Endothelial cell of umbilical vein (primary cell): ENCODE measurements around the gene WHRN. TPM values are rescaled to one million over a fixed set of nuclear protein-coding genes. Genes with fewer than 3 reads are reported as not detected.

Experiments used
- BruUV-seq: library from RNA; stranded (reverse); fragments of 400-500 nt; replicated peaks from 2 replicates; lab custom pipeline; 2021; lab: Mats Ljungman, UMichigan
- CTCF ChIA-PET: fragments of 300-600, 350-600 bp; sonication (Branson Sonifier 250); formaldehyde crosslinking; loops from one replicate; lab custom pipeline; 2021; ENCODE audit warnings: antibody characterized with exemption, inconsistent platforms; lab: Charles Lee
- POLR2A ChIA-PET: fragments of 300-600, 350-600 bp; sonication (Branson Sonifier 250); formaldehyde crosslinking; loops from one replicate; lab custom pipeline; 2021; ENCODE audit warnings: antibody characterized with exemption, inconsistent platforms; lab: Charles Lee
- DNase-seq: peaks from one replicate; pipeline ENCODE4 v3.0.0-alpha.2; 2011; ENCODE audit warnings: low read depth, low spot score
- FAIRE-seq: peaks from 2 replicates; lab custom pipeline; 2011; peaks lifted over from hg19 to GRCh38; lab: Jason Lieb, UNC
- H2AFZ ChIP-seq: 2 replicates; pipeline ENCODE4 v1.6.0; 2012; ENCODE audit warnings: low read depth, low read length, control low read depth, inconsistent platforms
- H3K27ac ChIP-seq: 2 replicates; pipeline ENCODE4 v1.5.1; 2011; ENCODE audit warnings: low read depth, mild to moderate bottlenecking, control low read depth, low read length, moderate library complexity; ENCODE audit not compliant: insufficient read depth
- H3K27me3 ChIP-seq, 2 experiments: 2 replicates each; pipeline versions ENCODE4 v1.6.0 to v1.6.1; 2011; ENCODE audit warnings: low read length in 2 of 2, mixed read lengths in 1 of 2; ENCODE audit not compliant: control insufficient read depth in 2 of 2, insufficient read depth in 2 of 2
- H3K36me3 ChIP-seq, 2 experiments: 2 replicates in 1 of 2; 3 replicates in 1 of 2; pipeline ENCODE4 v1.5.1; 2011; ENCODE audit warnings: low read length in 2 of 2, mild to moderate bottlenecking in 1 of 2, moderate library complexity in 1 of 2; ENCODE audit not compliant: control insufficient read depth in 2 of 2, insufficient read depth in 2 of 2; ENCODE audit errors: extremely low read depth in 1 of 2
- H3K4me1 ChIP-seq: 3 replicates; pipeline ENCODE4 v1.5.1; 2011; ENCODE audit warnings: mild to moderate bottlenecking, low read length; ENCODE audit not compliant: control insufficient read depth, insufficient read depth; ENCODE audit errors: extremely low read depth
- H3K4me2 ChIP-seq: 2 replicates; pipeline ENCODE4 v1.6.1; 2011; ENCODE audit warnings: low read length, control low read depth, mixed read lengths; ENCODE audit not compliant: insufficient read depth
- H3K4me3 ChIP-seq, 3 experiments: fragments of 200-600 bp in 1 of 3; sonication (generic), shearing (Covaris generic) in 1 of 3; replicated peaks in 1 of 3; 2 replicates each; pipeline ENCODE4 v1.5.1; 2011 to 2016; ENCODE audit warnings: control low read depth in 3 of 3, low read length in 3 of 3, mild to moderate bottlenecking in 2 of 3, inconsistent platforms in 1 of 3, low read depth in 1 of 3, moderate library complexity in 1 of 3; ENCODE audit not compliant: insufficient read depth in 1 of 3
- H3K79me2 ChIP-seq: 2 replicates; pipeline ENCODE4 v1.6.0; 2012; ENCODE audit warnings: low read length, inconsistent platforms; ENCODE audit not compliant: control insufficient read depth, insufficient read depth
- H3K9ac ChIP-seq: replicated peaks from 2 replicates; pipeline ENCODE3; 2011; ENCODE audit warnings: low read length, control low read depth; ENCODE audit not compliant: insufficient read depth; ENCODE audit errors: extremely low read depth
- H3K9me1 ChIP-seq: replicated peaks from 3 replicates; pipeline ENCODE4 v1.6.0; 2011; ENCODE audit warnings: mild to moderate bottlenecking, low read length; ENCODE audit not compliant: control insufficient read depth, insufficient read depth; ENCODE audit errors: extremely low read depth
- H3K9me3 ChIP-seq: replicated peaks from 2 replicates; pipeline ENCODE4 v1.5.1; 2012; ENCODE audit warnings: low read length, inconsistent platforms; ENCODE audit not compliant: control insufficient read depth, insufficient read depth
- H4K20me1 ChIP-seq: replicated peaks from 2 replicates; pipeline ENCODE3; 2011; ENCODE audit warnings: mild to moderate bottlenecking, low read length; ENCODE audit not compliant: control insufficient read depth, insufficient read depth; ENCODE audit errors: extremely low read depth
- CTCF ChIP-seq, 2 donors: IDR thresholded peaks; 1 replicate in 1 of 2; 2 replicates in 1 of 2; pipeline ENCODE4 v1.5.1; 2011; ENCODE audit warnings: low read length in 2 of 2, mild to moderate bottlenecking in 2 of 2, moderate library complexity in 2 of 2, control low read depth in 1 of 2, inconsistent platforms in 1 of 2, low read depth in 1 of 2; ENCODE audit not compliant: insufficient read depth in 1 of 2; ENCODE audit errors: extremely low read depth in 1 of 2
- EZH2 ChIP-seq: IDR thresholded peaks from 2 replicates; pipeline ENCODE4 v1.6.1; 2012; ENCODE audit warnings: borderline replicate concordance, low read depth, mild to moderate bottlenecking, moderate library complexity, low read length, inconsistent platforms; ENCODE audit not compliant: severe bottlenecking
- FOS ChIP-seq: IDR thresholded peaks from 2 replicates; pipeline ENCODE4 v1.6.1; 2011; ENCODE audit warnings: mild to moderate bottlenecking, low read length, moderate library complexity, borderline replicate concordance; ENCODE audit not compliant: insufficient read depth
- GATA2 ChIP-seq: IDR thresholded peaks from 2 replicates; pipeline ENCODE4 v1.7.0; 2011; ENCODE audit warnings: low read depth, mild to moderate bottlenecking, moderate library complexity, mixed read lengths, low read length; ENCODE audit not compliant: insufficient read length, insufficient read depth
- JUN ChIP-seq: IDR thresholded peaks from 2 replicates; pipeline ENCODE4 v1.6.1; 2011; ENCODE audit warnings: borderline replicate concordance, low read depth; ENCODE audit not compliant: insufficient read length, insufficient read depth
- MAX ChIP-seq: IDR thresholded peaks from 2 replicates; pipeline ENCODE4 v1.6.1; 2011; ENCODE audit not compliant: insufficient read depth, insufficient read length
- MYC ChIP-seq: IDR thresholded peaks from one replicate; pipeline ENCODE4 v1.6.1; 2011; ENCODE audit warnings: mild to moderate bottlenecking, low read depth, low read length
- POLR2A ChIP-seq: IDR thresholded peaks from 2 replicates; pipeline ENCODE4 v1.6.1; 2012; ENCODE audit warnings: low read depth, mild to moderate bottlenecking, control low read depth, low read length
- POLR2AphosphoS5 ChIP-seq: IDR thresholded peaks from 2 replicates; pipeline ENCODE4 v1.6.1; 2012; ENCODE audit warnings: low read depth, mild to moderate bottlenecking, control low read depth, low read length, moderate library complexity; ENCODE audit not compliant: insufficient read depth
- dilution Hi-C: fragments of 300-500 bp; cut with MboI; formaldehyde crosslinking; loops from one replicate; pipeline ENCODE4 v1.15.0; 2019; ENCODE audit warnings: low sequenced_read_pairs; ENCODE audit not compliant: extremely low pct_ligation_motif_present
- intact Hi-C: fragments of 100-400 bp; cut with micrococcal nuclease; formaldehyde crosslinking; loops from one replicate; pipeline ENCODE4 v1.10.0; 2022
- polyA plus RNA-seq, 4 experiments: library from polyadenylated mRNA; depleted of rRNA in 3 of 4; stranded (reverse) in 3 of 4; unstranded in 1 of 4; fragments of >200 nt; gene quantifications; 2 replicates each; pipeline versions ENCODE4 v1.2.1 to v1.2.3, GENCODE V29; 2011 to 2012; ENCODE audit warnings: missing spikeins in 1 of 4
- total RNA-seq: library from RNA; stranded (reverse); gene quantifications from 2 replicates; pipeline ENCODE4 v1.2.3, GENCODE V29; 2021

Gene WHRN
- total and polyA plus RNA-seq, 2 donors (not counting 3 experiments of a cell fraction or from before 2014, with no cell fraction given), result 0.35 to 0.69 TPM

GRCh38 chr9:114386361-114386885 is 118.8 kb downstream of the WHRN start:
- peak overlapping the region in 2 of 3 experiments; percentile 42 to 68 for H3K4me3 ChIP-seq
- ChIA-PET POLR2A (no interaction called here), CTCF (interaction anchor here (2.4 to 3.8 kb wide), 2 partner anchors 19 to 47 kb away, joined by 7 to 24 read pairs; no protein-coding TSS in a partner anchor)
- H3K79me2 ChIP-seq, result peaks cover 6% of the 10 kb centered on the region
- FAIRE-seq (no peak), DNase-seq (no peak)
- H3K4me2 ChIP-seq, result peak overlapping the region; percentile 84
- no peaks in the 10 kb centered on the region for H3K36me3 ChIP-seq
- H3K9ac ChIP-seq, result no peak overlapping the region
- BruUV-seq, result no TSS peak
- no peaks in the 10 kb centered on the region for H3K9me3 ChIP-seq
- TF ChIP-seq MYC (no peak), CTCF (IDR thresholded peaks at IDR 0.05; ENCODE audit: extremely low read depth in 1 of 2, insufficient read depth in 1 of 2, low read depth in 1 of 2, low read length in 2 of 2) (no peak), MAX (no peak), FOS (no peak), GATA2 (no peak), EZH2 (no peak), JUN (no peak), POLR2A (no peak), POLR2AphosphoS5 (no peak)
- dilution Hi-C loops, result no loop called here
- H3K27ac ChIP-seq, result no peak overlapping the region
- intact Hi-C loops, result no loop called here
- H3K9me1 ChIP-seq, result no peaks in the 10 kb centered on the region
- no peaks in the 10 kb centered on the region for H4K20me1 ChIP-seq
- H2AFZ ChIP-seq, result no peak overlapping the region
- no peaks in the 10 kb centered on the region for H3K27me3 ChIP-seq
- H3K4me1 ChIP-seq, result peaks cover 31% of the 10 kb centered on the region
